HG03103 (cell line): ENCODE measurements around the gene CLDN9.
"Not testable (repeated sequence)": the region's sequence is repeated elsewhere in the genome, so short reads cannot be mapped to it uniquely, and the experiment has no call there.

ENCODE experiments used
- ATAC-seq: cut with Tn5 transposase; IDR thresholded peaks from one replicate; pipeline ENCODE4 v1.9.1; 2021; ENCODE audit warnings: low read depth; ENCODE audit not compliant: unreplicated experiment

Gene CLDN9

GRCh38 chr16:3051494-3051893 is 38.8 kb downstream of the CLDN9 start:
- no peak for ATAC-seq

GRCh38 chr16:3052571-3053329 is 40.0 kb downstream of the CLDN9 start:
- ATAC-seq = not testable (repeated sequence)

GRCh38 chr16:3053330-3053710 is 40.6 kb downstream of the CLDN9 start:
- ATAC-seq = not testable (repeated sequence)

- no peak for ATAC-seq
Observed at GRCh38 chr16:3054965-3055733, 42.4 kb downstream of the CLDN9 start.

- ATAC-seq = not testable (repeated sequence)
Observed at GRCh38 chr16:3055734-3056115, 43.0 kb downstream of the CLDN9 start.

GRCh38 chr16:3056336-3057180 is 43.8 kb downstream of the CLDN9 start:
- no peak for ATAC-seq

- ATAC-seq = no peak
Observed at GRCh38 chr16:3057181-3058138, 44.7 kb downstream of the CLDN9 start.

GRCh38 chr16:3058139-3059030 is 45.7 kb downstream of the CLDN9 start:
- no peak for ATAC-seq

- ATAC-seq = peak; percentile 72
Observed at GRCh38 chr16:3059041-3059722, 46.5 kb downstream of the CLDN9 start.

- ATAC-seq = no peak
Observed at GRCh38 chr16:3059723-3060242, 47.1 kb downstream of the CLDN9 start.

- no peak for ATAC-seq
Observed at GRCh38 chr16:3060339-3061127, 47.8 kb downstream of the CLDN9 start.

- no peak for ATAC-seq
Observed at GRCh38 chr16:3062553-3062952, 49.8 kb downstream of the CLDN9 start.

- no peak for ATAC-seq
Observed at GRCh38 chr16:3063625-3064386, 51.1 kb downstream of the CLDN9 start.
